Activated CD4-positive, alpha-beta T cell treated with anti-CD3 and anti-CD28 coated beads, Interleukin-2, amount 50 U/mL, for 48 hours (primary cell): ENCODE results near the gene DOP1B.
"Not testable (repeated sequence)": the region's sequence is repeated elsewhere in the genome, so short reads cannot be mapped to it uniquely, and the experiment has no call there.

Experiments used
- DNase-seq, 2 experiments: peaks; one replicate each; pipeline ENCODE4 v3.0.0-alpha.2; 2020

The DOP1B gene

DNA sequence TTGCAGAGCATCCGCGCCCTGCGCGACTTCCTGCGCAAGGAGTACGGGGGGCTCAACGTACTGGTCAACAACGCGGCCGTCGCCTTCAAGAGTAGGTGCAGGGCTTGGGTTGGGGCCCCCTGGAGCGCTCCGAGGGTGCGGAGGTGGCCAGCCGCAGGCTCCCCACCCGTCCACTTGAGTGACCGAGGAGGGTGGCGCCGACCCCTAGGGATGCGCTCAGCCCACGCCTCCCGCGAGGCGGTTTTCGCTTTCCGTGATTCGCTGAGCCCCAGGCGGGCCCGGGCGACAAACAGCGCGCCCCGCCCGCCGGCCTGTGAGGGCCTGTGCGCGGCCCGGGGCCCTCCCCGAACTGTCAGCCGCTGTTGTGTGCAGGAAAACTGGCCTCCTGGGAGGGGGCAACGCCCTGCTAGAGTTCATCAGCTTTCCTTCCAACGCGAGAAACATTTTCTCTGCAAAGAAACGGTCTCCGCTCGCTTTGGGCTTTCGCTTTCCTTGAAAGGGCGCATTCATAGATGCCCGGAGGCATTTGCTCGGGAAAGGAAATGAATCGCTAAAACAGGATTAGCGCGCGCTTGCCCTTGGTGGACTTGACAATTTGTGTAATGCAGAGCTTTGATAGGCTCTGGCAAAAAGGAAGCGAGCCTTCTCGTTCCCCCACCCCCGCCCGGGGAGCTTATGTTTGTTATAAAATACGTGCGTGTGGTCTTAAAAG, 21.1 kb upstream of the DOP1B start:
- peak; percentile 66 to 76 for DNase-seq

DNA sequence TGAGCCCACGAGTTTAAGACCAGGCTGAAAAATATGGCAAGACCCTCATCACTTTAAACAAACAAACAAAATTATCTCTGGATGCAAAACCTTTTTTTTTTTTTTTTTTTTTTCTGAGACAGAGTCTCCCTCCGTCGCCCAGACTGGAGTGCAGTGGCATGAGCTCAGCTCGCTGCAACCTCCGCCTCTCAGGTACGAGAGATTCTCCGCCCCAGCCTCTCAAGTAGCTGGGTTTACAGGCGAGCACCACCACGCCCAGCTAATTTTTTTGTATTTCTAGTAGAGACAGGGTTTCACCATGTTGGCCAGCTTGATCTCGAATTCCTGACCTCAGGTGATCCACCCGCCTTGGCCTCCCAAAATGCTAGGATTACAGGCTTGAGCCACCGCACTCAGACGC, 16.8 kb upstream of the DOP1B start:
- not testable (repeated sequence) for DNase-seq

DNA sequence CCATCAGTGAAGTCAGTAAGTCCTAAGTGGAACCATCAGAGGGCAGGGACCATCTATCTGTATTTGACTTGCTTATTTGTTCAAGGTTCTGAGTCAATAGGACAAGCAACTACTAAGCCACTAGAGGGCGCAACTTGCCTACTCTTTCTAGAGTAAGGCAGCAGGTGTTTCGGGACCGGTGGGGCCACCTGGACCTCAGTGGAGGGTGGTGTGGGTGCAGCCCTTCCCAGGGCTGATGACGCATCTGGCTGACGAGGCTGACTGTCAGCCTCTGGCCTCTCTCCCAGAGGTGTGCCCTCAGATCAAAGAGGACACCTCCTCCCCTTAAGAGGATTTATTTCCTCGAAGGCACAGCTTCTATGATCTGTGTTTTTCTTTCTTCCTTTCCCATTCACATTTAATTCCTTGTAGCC, 15.1 kb upstream of the DOP1B start:
- peak; percentile 77 to 87 for DNase-seq

DNA sequence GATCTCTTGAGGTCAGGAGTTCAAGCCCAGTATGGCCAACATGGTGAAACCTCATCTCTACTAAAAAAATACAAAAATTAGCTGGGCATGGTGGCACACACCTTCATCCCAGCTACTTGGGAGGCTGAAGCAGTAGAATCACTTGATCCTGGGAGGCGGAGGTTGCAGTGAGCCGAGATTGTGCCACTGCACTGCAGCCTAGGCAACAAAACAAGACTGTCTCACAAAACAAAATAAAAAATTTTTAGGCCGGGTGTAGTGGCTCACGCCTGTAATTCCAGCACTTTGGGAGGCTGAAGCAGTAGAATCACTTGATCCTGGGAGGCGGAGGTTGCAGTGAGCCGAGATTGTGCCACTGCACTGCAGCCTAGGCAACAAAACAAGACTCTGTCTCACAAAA, 12.4 kb upstream of the DOP1B start:
- not testable (repeated sequence) for DNase-seq

DNA sequence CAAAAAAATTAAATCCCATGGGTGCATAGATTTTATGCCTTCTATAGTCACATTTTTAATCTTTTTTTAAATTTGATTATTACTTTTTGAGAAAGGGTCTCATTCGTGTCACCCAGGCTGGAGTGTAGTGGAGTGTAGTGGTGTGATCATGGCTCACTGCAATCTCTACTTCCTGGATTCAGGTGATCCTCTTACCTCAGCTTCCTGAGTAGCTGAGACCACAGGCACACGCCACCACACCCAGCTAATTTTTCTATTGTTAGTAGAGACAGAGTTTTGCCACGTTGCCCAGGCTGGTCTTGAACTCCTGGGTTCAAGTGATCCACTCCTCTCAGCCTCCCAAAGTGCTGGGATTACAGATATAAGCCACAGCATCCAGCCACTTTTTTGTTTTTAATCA, 11.4 kb upstream of the DOP1B start:
- no peak for DNase-seq

DNA sequence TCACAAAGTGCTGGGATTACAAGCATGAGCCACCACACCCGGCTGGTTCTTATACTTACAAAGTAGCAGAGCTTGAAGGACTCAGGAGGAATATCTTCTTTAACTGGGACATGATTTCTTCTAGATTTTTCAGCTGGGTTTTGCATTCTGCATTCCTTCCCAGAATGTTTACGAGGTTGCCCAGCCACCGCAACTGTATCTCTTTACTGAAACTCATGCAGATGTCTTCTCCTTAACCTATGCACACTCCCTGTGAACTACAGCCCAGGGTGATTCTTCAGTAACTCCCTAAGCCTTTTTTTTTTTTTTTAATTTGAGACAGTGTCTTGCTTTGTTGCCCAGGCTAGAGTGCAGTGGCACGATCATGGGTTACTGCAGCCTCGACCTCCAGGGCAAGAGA, 8.7 kb upstream of the DOP1B start:
- no peak for DNase-seq

DNA sequence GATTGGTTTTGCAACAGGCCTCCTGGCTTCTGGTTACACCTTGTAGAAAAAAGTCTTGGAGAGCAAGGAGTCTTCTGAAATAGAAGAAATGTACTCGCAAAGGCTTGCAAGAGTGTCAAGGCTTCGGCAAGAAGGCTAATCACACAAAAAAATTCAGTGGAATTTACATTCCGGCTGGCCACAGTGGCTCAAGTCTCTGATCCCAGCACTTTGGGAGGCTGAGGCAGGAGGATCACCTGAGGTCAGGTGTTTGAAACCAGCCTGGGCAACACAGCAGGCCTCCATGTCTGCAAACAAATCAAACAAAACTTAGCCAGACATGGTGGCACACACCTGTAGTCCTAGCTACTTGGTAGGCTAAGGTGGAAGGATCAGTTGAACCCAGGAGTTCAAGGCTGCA, 7.7 kb upstream of the DOP1B start:
- no peak for DNase-seq

DNA sequence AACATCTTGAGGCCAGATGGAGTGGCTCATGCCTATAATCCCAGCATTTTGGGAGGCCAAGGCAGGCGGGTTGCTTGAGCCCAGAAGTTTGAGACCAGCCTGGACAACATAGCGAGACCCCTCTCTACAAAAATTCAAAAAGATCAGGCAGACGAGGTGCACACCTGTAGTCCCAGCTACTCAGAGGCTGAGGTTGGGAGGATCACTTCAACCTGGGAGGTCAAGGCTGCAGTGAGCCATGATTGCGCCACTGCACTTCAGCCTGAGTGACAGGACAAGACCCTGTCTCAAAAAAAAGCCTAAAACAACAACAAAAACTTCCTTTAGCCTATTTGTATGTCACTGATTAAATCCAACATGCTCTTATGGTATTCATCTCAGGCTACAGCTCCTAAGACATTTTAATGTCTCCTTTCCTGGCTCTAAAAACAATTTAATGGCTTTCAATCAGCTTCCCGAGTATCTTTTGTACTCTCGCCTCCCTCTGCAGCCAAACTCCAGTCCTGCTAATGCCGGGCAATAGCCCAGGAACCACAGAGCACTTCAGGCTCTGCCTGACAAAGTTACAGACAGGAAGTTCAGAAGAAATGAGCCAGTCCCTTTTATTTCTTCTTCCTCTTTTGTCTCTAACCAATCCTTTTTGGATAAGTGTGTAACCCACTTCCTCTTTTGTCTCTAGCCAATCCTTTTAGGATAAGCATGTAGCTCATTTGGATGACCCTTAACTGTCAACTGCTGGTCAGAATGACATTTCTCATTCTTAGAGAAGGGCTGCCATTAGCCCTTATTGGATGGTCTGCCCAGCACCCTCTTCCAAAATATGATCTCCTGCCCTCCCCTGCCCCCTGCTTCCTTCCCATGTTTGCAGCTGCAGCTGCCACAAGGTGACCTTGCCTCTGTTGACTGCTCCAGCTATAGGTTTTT, 6.6 kb upstream of the DOP1B start:
- DNase-seq: no peak

DNA sequence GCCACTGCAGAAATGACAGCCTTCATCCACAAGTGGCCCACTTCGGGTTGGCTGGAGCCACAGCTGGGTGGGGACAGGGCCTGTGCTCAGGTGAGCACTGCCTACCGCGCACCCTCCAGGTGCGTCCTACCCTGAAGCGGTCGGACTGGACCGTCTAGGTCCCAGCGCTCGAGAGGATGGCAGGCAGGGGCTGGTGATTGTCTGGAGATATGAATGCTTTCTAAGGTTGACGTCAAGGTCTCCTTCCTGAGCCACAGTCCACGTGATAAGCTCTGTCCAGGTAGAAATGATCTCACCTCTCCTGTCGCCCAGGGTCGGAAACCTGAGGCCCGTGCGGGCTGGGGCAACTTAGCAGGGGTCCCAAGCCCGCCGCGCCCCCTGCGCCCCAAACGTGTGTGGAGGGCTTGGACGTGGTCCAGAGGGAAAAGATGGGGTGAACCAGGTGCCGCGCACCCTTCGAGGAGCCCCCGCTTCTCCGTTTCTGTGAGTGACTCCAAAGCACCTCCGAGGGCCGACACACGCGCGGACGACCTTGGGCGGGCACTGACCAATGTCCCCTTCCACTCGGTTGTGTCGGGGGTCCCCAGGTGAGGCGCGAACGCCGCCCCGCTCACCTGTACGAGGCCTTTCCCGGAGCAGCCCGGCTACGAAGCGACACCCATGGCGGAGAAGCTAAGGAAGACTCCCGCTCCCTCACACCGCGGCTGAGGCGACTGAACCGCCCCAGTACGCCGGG, 853 bp upstream of the DOP1B start:
- no peak for DNase-seq

DNA sequence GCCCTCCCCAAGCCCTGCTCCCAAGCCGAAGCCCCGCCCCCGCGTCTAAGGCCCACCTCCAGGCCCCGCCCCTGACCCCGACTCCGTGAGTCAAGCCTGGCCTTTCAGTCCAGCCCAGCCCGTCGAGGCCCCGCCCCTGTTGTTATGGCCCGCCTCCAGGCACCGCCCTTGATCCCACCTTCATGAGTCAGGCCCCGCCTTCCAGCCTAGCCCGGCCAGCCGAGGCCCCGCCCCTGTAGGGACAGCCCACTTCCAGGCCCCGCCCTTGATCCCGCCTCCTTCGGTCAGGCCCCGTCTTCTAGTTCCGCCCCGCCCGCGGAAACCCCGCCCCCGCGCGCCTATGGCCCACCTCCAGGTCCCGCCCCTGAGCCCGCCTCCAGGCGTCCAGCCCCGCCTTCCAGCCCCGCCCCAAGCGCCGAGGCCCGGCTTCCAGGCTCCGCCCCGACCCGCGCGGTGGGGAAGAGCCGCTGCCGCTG, 247 bp upstream of the DOP1B start:
- DNase-seq: peak; percentile 100

DNA sequence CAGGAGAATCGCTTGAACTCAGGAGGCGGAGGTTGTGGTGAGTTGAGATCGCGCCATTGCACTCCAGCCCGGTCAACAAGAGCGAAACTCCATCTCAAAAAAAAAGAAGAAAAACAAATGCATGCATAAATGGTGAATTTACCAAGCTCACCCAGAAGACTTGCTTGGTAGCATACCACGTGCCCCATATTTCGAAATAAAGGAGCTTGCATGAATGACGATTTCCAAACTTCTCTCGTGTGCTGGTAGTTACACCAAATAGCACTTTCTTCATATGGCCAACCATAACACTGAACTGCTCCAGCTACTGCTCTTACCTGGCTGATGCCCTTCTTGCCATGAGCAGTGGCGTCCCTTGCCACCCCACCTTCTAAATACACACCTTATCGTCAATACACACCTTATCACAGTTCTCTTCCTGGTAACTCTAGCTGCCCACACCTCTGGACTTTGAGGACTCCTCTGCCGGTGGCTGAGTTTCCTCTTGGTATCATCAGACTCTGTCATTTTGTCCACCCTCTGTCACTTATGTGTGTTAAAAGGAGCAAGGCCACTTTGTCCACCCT, 2.8 kb downstream of the DOP1B start:
- DNase-seq: no peak

DNA sequence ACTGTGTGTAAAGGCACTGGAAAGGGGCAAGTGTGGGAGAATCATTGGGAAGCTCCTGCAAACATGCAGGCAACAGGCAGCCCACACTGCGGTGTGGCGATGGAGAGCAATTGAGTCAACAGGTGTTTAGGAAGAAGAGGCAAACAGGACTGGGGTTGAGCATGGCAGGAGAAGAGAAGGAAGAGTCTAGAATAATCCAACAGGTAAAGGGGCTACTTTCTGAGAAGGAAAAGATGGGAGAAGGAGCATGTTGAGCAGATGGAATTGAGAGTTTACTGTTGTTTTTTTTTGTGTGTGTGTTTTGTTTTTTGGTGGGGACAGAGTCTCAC, 4.2 kb downstream of the DOP1B start:
- DNase-seq: no peak

DNA sequence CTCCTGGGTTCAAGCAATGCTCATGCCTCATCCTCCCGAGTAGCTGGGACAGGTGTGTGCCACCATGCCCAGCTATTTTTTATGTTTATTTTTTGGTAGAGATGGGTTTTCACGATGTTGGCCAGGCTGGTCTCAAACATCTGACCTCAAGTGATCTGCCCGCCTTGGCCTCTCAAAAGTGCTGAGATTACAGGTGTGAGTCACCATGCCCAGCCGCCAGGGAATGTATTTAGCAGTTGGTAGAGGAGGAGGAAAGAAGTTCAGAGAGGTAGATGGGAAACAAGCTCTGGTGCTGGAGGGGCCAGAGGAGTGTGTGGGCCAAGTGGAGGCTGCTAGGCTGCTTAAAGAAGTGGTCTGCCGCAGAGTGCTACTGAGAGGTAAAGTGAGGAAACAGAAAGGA, 6.0 kb downstream of the DOP1B start:
- no peak for DNase-seq

DNA sequence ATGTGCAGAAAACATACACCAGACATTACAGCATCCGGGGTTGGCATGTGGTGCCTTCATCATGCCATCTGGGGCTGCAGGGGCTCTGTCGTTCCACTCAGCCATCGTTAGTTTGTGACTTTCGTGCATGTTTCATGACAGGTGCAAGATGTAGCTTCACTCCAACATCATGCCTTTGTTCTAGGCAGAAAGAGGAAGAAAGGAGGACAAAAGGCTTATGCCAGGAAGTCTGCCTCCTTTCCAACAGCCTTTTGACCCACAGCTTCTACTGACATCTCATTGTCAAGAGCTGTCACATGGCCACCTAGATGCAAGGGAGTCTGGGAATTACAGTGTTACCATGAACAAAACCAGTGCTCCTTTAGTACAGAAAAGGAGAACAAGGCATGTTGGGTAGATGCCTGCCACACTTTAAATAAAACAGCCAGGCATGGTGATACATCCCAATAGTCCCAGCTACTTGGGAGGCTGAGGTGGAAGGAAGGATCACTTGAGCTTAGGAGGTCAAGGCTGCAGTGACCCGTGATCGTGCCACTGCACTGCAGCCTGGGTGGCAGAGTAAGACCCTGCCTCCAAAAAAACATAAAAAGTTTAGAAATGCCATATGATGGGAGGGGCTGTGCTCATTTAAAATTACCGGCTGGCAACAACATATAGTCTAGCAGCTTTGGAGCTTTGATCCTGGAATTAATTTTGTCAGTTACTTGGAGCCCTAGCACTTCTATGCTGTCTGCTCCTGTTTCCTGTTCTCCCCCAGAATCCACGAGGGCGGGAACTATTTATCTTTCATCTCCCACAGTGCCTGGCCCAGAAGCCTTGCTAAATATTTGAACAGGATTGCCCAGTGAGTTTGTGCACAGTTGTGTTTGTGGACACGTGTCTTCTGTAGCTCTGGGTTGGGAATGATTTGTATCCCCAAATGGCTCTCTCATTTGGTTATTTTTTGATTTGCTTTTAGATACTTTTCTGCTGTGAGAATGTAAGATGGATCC, 7.4 kb downstream of the DOP1B start:
- no peak for DNase-seq

DNA sequence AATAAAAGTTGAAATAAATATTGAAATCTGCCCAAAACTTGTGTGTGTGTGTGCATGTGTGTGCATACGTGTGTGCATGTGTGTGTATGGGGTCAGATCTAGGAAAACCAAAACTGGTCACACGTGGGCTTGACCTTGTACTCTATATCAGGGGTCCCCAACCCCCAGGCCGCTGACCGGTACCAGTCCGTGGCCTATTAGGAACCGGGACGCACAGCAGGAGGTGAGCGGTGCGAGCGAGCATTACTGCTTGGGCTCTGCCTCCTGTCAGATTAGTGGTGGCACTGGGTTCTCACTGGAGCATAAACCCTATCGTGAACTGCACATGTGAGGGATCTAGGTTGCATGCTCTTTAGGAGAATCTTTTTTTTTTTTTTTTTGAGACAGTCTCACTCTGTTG, 8.7 kb downstream of the DOP1B start:
- DNase-seq: no peak

DNA sequence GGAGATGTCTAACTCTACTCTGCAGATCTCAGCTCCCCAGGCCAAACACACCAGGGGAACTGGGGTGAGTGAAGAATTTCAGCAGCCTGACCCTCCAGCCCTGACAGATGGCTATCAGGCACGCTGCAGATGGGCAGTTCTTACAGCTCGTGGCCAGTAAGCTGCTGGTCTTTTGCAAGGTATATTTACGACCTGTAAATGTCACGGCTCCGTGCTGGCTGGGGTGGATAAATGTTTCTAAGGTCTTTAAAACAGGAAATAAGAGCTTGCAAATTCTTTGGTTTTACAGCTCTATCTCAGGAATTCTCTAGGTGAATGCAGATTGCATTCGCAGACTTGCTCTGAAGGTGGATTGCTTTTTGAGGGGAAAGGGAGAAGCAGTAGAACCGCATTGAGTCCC, 10.1 kb downstream of the DOP1B start:
- DNase-seq: no peak

DNA sequence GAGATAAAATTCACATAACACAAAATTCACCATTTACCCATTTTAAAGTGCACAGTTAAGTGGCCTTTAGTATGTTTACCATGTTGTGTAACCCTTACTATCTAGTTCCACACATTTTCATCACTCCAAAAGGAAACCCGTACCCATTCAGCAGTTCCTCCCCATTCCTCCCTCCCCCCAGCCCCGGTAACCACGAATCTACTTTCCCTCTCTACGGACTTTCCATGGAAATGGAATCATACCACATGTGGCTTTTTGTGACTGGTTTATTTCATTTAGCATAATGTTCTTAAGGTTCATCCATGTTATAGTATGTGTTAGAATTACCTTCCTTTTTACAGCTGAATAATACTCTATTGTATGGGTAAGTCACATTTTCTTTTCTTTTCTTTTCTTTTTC, 10.9 kb downstream of the DOP1B start:
- no peak for DNase-seq

DNA sequence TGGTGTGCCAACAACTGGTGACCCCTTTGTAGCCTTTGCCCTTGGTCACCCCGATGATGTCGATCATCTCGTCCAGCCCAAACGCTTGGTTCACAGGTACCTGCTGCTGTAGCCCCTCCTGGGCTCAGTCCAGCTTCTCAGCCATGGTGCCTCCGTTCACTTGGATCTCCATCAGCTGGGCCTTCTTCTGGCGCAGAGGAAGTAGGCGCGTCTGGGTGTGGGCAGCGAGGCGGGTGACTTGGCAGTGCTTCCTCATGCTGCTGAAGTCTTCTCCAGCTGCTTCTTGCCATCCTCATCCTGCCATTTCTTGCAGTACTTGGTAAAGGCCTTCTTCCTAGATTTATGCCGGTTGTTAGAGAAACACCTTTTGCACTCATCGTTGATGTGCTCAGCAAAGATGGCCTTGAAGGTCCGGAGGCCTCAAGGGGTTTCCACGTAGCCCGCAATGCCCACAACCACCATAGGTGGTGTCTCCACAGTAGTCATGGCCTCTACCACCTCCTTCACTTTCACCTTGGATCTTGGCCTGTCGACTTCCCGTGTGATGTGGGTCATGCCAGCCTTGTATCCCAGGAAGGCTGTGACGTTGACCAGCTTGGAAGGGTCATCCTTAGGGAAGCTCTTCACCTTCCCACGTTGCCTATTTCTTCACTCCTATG, 13.0 kb downstream of the DOP1B start:
- DNase-seq: no peak

DNA sequence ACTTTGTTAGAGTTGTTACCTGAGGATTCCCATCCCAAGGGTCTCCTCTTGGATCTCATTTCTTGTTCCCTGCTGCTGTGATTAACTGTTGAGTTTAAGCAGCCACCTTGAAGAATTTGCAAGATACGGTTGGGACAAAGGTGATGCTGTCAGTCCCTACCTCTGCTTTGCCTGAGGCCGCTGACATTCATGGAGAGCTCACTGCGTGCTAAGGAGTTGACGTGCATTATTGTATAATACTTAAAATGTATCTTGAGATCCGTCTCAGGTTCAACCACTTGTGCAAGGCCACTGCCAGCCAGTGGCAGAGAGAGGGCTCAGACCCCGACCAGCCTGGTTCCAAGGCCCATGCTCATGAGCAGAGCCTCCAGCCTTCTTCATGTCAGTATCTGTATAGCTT, 14.2 kb downstream of the DOP1B start:
- DNase-seq: no peak

DNA sequence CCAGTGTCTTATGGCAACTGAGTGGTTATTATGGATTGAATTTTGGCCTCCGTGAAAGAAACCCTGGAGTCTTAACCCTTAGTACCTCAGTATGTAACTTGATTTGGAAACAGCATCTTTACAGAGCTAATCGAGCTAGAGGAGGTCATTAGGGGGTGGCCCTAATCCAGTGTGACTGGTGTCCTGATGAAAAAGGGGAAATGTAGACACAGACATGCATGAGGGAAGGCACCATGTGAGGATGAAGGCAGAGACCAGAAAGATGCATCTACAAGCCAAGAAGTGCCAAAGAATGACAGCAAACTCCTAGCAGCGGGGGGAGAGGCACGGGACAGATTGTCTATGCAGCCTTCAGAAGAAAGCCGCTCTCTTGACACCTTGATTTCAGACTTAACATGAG, 14.7 kb downstream of the DOP1B start:
- DNase-seq: no peak

DNA sequence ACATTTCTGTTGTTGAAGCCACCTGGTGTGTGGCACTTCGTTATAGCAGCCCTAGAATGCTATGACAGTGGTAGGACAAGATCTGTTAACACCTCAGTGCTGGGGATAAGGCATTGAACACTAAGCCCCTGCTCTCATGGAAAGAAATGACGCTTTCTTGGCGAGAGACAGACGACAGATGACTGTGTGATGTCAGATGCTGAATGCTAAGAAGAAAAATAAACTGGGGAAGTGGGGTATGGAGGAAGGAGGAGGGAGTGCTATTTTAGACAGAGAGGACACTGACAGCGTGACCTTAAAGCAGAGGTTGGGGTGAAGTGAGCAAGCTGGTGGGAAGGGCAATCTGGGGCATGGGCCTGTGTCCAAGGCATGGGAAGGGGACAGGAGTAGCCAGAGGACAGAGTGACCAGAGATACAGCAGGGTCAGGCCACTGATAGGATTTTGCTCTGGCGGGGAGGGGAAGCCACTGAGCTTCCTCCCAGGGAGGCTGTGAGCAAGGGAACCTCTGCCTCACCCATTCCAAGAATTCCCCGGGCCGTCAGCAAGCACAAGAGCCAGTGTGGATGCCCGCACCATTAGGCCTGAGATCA, 15.2 kb downstream of the DOP1B start:
- DNase-seq: no peak
